Epithelial cell of esophagus (primary cell): ENCODE measurements around the gene FAM181A.

Source experiments
- DNase-seq: peaks from one replicate; pipeline ENCODE4 v3.0.0; 2010; ENCODE audit warnings: low read depth
- H3K4me3 ChIP-seq: 2 replicates; pipeline ENCODE4 v1.5.1; 2011; ENCODE audit warnings: mild to moderate bottlenecking, low read length, control low read depth
- TF ChIP-seq, protein P1 (sequence below): IDR thresholded peaks from 2 replicates; pipeline ENCODE4 v1.5.1; 2011; ENCODE audit warnings: low read depth, mild to moderate bottlenecking, low read length, control low read depth, inconsistent platforms; ENCODE audit not compliant: insufficient read depth; ENCODE audit errors: missing control alignments

FAM181A gene

GRCh38 chr14:93903342-93904184, 23.6 kb upstream of the FAM181A start:
- H3K4me3 ChIP-seq = no peak overlapping the region
- TF ChIP-seq, protein P1, sequence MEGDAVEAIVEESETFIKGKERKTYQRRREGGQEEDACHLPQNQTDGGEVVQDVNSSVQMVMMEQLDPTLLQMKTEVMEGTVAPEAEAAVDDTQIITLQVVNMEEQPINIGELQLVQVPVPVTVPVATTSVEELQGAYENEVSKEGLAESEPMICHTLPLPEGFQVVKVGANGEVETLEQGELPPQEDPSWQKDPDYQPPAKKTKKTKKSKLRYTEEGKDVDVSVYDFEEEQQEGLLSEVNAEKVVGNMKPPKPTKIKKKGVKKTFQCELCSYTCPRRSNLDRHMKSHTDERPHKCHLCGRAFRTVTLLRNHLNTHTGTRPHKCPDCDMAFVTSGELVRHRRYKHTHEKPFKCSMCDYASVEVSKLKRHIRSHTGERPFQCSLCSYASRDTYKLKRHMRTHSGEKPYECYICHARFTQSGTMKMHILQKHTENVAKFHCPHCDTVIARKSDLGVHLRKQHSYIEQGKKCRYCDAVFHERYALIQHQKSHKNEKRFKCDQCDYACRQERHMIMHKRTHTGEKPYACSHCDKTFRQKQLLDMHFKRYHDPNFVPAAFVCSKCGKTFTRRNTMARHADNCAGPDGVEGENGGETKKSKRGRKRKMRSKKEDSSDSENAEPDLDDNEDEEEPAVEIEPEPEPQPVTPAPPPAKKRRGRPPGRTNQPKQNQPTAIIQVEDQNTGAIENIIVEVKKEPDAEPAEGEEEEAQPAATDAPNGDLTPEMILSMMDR = no peak
- peak; percentile 7 for DNase-seq

DNA sequence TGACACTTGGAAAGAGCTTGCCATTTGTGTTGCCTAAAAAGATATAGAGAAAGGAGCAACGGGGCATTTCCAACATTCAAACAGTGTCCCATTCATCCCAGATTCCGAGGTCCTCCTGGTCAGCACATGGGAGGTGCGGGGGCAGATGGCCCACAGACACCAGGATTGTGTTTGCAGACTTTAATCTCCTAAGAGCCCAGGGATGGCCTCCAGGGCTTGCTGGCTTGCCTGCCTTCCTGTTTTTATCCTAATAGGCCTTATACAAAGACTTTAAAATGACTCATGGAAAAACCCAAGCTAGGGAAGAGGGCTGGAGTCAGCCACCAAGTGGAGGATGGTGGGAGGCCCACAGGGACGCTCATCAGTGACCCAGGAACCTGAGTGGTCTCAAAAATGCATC, 21.5 kb upstream of the FAM181A start:
- TF ChIP-seq, protein P1 = no peak
- no peak for DNase-seq
- no peak overlapping the region for H3K4me3 ChIP-seq

DNA sequence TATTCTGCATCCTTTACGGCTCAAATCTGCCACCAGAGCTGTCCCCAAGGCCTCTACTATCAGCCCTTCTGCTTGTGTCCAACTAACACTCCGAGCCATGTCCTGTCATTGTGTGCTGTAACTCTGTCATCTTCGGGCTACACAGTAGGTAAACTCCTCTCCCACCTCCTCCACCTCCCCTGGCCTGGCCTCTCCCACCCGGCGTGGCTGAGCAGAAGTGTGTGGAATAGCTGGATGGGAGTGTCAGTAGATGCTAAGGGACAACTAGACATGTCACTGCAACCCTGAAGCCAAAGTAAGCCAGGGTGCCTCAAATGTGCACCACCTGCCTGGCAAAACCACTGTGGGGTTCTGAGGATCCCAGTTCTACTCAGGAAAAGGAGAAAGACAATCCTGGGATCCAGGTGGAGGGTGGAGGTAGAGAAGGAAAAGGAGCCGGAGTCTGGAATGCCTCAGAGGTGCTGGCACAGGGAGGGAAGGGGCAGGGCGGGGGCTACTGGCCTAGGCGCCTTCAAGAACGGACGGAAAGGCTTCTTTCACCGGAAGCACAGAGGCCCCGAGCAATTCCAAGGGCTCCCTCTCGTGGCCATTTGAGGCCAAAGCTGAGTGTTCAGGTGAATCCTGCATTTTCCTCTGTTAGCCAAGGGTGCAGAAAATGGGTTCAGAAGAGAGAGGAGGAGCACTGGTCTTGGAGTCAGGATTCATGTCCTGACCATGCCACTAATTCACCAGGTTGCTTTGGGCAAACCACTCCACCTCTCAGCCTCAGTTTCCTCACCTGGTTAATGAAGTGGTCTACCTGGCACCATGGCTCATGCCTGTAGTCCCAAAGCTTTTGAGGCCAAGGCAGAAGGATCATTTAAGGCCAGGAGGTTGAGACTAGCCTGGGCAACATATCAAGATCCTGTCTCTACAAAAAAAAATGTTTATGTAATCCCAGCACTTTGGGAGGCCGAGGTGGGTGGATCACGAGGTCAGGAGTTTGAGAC, 20.5 kb upstream of the FAM181A start:
- DNase-seq = peak; percentile 67
- TF ChIP-seq, protein P1 = peak; percentile 84
- no peak overlapping the region for H3K4me3 ChIP-seq

- TF ChIP-seq, protein P1 = no peak
- DNase-seq = no peak
- H3K4me3 ChIP-seq = no peak overlapping the region
Measured at GRCh38 chr14:93909429-93910128, 17.6 kb upstream of the FAM181A start.

GRCh38 chr14:93911975-93912615, 15.0 kb upstream of the FAM181A start:
- no peak overlapping the region for H3K4me3 ChIP-seq
- TF ChIP-seq, protein P1 = no peak
- DNase-seq = no peak

DNA sequence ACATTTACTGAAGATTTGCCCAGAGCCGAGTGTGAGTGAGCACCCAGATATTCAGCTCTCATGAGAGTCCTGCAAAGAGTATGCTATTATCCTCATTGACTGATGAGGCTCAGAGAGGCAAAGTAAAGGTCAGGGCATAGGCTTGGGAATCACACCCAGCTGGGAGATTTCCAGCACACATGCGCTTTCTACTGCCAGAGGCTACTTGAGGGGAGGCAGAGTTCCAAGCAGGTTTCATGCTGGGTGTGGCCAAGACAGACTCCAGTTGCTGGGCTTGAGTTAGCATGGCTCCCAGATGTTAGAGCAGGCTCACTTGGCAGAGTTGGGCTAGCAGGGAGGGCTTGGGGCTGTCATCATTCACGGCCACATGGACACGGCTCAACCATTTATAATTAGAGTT, 14.4 kb upstream of the FAM181A start:
- TF ChIP-seq, protein P1 = no peak
- no peak overlapping the region for H3K4me3 ChIP-seq
- DNase-seq = no peak
